ENCODE measurements around the gene GABRG1. TPM values are rescaled to one million over a fixed set of nuclear protein-coding genes. Genes with fewer than 3 reads are reported as not detected.
A peak's percentile ranks its signal among the peaks of the same experiment; 100 is the strongest.

Gene GABRG1
- total RNA-seq (ENCODE audit: insufficient read depth, low replicate concordance): 6.3 TPM

GRCh38 chr4:46123913-46124755 is at the start of gene GABRG1:
GABRG1 (minus strand) TSS chr4:46124054; CDS start chr4:46123913, 141 bp downstream.
- DNase-seq (ENCODE audit: low spot score): no peak

GRCh38 chr4:46146993-46147392 is 23.1 kb upstream of the GABRG1 start:
- no peak for DNase-seq (ENCODE audit: low spot score)

- DNase-seq (ENCODE audit: low spot score): no peak
Measured at GRCh38 chr4:46131498-46132057, 7.7 kb upstream of the GABRG1 start.

GRCh38 chr4:46124773-46125413 is 1.0 kb upstream of the GABRG1 start:
- DNase-seq (ENCODE audit: low spot score): peak; percentile 63

GRCh38 chr4:46081674-46082073 is 42.2 kb downstream of the GABRG1 start:
- DNase-seq (ENCODE audit: low spot score): no peak

GRCh38 chr4:46081248-46081647 is 42.6 kb downstream of the GABRG1 start:
- DNase-seq (ENCODE audit: low spot score): no peak

GRCh38 chr4:46073778-46074177 is 50.1 kb downstream of the GABRG1 start:
- DNase-seq (ENCODE audit: low spot score): no peak

GRCh38 chr4:46051392-46051791 is 72.5 kb downstream of the GABRG1 start:
- DNase-seq (ENCODE audit: low spot score): no peak

- DNase-seq (ENCODE audit: low spot score): no peak
Measured at GRCh38 chr4:46032056-46032455, 91.8 kb downstream of the GABRG1 start.

GRCh38 chr4:46016306-46016705 is 107.5 kb downstream of the GABRG1 start:
- DNase-seq (ENCODE audit: low spot score): peak; percentile 2

- DNase-seq (ENCODE audit: low spot score): no peak
Measured at GRCh38 chr4:45992728-45993127, 131.1 kb downstream of the GABRG1 start.

GRCh38 chr4:45989775-45990174 is 134.1 kb downstream of the GABRG1 start:
- no peak for DNase-seq (ENCODE audit: low spot score)

GRCh38 chr4:45987858-45988257 is 136.0 kb downstream of the GABRG1 start:
- no peak for DNase-seq (ENCODE audit: low spot score)

Data from umbilical cord (tissue), 2 donors.